ENCODE data around the gene ETV7.

GRCh38 chr6:36324715-36325114 is 62.8 kb downstream of the ETV7 start:
- TF ChIP-seq RFX5 (IDR thresholded peaks at IDR 0.05; ENCODE audit: low read length) (no peak), CTCF (IDR thresholded peaks at IDR 0.05) (no peak), SIN3A (IDR thresholded peaks at IDR 0.05; ENCODE audit: borderline replicate concordance, low read depth, low read length) (no peak), POLR2AphosphoS5 (IDR thresholded peaks at IDR 0.05; ENCODE audit: low read depth, low read length) (no peak), GABPA (IDR thresholded peaks at IDR 0.05; ENCODE audit: low read depth) (no peak), REST (IDR thresholded peaks at IDR 0.05; ENCODE audit: low read depth, low read length) (no peak), EZH2phosphoT487 (IDR thresholded peaks at IDR 0.05; ENCODE audit: borderline replicate concordance, low read depth) (no peak), GATA2 (CRISPR knock-in tag; IDR thresholded peaks at IDR 0.05) (no peak), ELF1 (IDR thresholded peaks at IDR 0.05) (no peak)
